ENCODE data around the gene ZNF18. TPM values are rescaled to one million over a fixed set of nuclear protein-coding genes. Genes with fewer than 3 reads are reported as not detected.
"Not testable (repeated sequence)": the region's sequence is repeated elsewhere in the genome, so short reads cannot be mapped to it uniquely, and the experiment has no call there.

ZNF18 gene
- total RNA-seq, 1 donor from 2014 or later = 4.1 TPM

DNA sequence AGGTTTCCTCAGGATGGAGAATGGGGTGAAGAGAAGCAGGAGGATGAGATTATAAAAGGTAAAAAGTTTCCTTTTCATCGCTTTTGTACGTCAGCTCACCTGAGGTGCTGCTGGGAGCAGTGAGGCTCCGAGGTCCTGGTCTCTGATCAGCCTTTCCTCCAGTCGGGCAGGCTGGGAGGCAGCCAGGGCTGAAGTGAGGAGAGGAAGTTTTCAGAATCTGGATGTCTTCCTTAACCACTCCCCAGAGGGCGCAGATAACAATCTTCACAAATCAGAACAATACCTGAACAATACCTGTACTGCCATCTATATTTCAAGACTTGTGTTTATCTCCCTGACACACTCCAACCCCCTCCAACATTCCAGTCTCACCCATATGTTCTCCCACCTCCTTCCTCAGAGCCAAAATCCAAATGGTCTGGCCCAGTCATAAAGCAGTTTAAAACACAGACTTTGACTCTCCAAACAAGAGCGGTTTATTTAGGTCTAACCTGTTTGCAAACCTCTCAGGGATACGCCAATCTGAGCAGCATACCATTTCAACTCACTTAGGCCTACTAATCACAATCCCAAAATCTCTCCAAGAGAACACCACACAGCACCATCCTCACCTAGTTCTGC, 6.8 kb downstream of the ZNF18 start:
- DNase-seq (no peak), ATAC-seq (no peak)
- intact Hi-C loops (cut with micrococcal nuclease) = no loop called here

DNA sequence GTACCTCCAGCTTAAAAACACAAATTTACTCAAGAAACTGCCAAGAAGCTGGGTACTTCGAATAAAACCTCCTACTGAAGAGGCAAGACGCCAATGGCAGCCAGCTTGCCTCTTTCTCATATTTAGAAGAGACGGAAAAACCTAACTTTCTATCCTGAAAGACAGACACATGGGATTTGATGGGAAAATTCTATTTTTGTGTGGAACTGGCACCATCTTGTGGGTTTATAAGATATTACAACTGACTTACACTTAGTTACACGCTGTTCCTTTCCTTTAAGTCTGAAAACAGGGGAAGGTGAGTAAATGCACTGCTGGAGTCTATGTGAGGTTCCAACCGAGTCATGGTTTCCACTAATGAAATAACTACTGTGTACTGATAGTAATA, 10.3 kb downstream of the ZNF18 start:
- peak; percentile 74 for ATAC-seq
- DNase-seq = no peak
- intact Hi-C loops (cut with micrococcal nuclease) = no loop called here

DNA sequence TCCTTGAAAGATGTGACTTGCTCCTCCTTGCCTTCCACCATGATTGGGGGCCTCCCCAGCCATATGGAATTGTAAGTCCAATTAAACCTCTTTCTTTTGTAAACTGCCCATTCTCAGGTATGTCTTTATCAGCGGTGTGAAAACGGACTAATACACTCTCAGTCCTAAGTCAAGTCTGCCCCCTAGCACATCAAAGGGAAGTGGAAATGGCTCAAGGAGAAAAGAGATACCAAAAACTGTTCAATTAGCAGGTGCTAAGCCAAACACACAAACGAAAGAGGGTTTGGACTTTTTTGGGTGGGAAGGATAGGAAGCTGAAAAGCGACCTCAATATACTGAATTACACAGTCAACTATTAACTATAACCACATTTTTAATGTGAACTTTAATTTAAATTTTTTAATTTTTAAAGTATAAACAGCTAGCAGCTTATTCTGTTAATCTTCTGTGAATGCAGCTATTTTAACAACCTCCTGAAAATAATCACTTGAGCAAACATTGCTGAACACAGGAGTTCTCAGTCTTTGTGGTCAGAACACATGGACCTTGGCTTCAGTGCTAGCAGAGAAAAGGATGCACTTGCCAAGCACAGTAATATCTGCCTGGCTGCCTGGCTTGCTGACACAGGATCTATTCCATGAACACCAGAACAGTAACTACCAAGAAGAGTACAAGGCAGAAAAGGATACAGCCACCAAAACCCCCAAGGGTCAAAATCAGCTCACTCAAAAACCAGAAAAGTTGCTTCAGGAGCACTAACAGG, 10.9 kb downstream of the ZNF18 start:
- DNase-seq = peak; percentile 33
- intact Hi-C loops (cut with micrococcal nuclease) = no loop called here
- ATAC-seq = peak; percentile 80

DNA sequence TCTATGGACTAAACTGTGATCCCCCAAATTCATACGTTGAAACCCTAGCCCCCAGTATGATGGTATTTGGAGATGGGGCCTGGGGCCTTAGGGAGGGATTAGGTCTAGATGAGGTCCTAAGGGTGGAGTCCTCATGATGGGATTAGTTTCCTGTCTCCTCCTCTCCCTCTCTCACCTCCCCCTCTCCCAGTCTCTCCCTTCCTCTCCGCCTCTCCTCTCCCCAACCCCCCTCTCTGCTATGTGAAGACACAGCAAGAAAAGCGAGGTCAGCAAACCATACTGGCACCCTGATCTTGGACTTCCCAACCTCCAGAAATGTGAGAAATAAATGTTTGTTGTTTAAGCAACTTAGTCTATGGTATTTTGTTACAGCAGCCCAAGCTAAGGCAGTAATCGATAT, 15.4 kb downstream of the ZNF18 start:
- DNase-seq (no peak), ATAC-seq (no peak)
- intact Hi-C loops (cut with micrococcal nuclease) = no loop called here

DNA sequence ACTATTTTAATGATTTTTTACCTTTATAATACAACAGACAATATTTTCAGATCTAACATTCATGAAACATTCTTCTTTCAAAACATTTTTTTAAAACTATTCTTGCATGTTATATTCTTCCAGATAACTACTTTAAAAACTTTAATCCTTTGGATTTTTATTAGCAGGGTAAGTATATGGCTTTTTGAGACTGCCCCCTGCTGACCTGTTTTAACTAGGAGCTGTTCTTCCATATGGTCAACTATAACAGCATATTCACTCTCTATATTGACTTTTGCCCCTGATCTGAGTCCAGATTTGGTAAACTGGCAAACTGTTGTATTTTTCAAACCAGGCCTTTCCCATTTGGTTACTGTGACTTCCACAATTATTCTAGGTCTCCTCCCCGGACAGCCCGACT, 16.5 kb downstream of the ZNF18 start:
- intact Hi-C loops (cut with micrococcal nuclease) = no loop called here
- ATAC-seq (no peak), DNase-seq (no peak)

DNA sequence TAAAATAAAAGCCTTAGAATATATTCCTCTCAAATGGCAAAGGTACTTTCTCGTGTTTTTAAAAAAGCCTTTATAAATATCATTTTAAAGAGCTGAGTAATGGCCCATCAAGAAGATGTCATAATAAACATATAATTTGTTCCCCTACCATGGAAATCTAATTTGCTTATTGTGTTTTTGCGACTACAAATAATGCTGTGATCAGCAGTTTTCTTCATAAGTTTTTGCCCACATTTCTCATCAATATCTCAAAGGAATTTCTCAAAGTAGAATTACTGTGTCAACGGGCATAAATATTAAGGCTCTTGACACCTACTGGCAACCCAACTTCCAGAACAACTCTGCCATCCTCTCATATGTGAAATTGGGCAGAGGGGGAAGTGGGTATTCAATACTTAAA, 17.5 kb downstream of the ZNF18 start:
- ATAC-seq (no peak), DNase-seq (no peak)
- intact Hi-C loops (cut with micrococcal nuclease) = no loop called here

DNA sequence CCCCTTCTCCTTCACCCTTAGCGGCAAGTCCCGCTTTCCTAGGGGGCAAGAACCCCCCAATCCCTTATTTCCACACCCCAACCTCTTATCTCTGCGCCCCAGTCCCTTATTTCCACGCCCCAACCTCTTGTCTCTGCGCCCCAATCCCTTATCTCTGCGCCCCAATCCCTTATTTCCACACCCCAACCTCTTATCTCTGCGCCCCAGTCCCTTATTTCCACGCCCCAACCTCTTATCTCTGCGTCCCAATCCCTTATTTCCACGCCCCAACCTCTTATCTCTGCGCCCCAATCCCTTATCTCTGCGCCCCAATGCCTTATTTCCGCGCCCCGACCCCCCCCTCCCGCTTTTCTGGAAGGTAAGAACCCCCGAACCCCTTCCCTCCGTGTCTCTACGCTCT, 24.5 kb downstream of the ZNF18 start:
- DNase-seq; intact Hi-C loops (cut with micrococcal nuclease); ATAC-seq: not testable (repeated sequence)

DNA sequence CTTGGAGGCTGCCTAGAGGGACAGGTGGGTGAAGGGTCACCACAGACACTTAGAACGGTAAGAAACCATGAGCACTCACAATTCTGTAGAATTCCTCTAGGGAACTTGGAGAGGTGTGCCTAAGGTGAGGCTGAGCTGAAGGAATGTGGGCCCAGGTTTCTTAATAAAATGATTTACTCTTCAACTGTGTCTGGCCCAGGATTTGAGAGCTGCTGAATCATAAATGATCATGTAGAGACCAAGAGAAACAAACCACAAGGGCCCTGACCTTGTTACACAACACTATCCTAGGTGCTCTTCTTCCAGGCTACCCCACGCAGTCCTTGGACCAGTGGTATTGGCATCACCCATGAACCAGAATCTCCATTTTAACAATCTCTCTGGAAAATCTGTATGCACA, 27.7 kb downstream of the ZNF18 start:
- ATAC-seq (no peak), DNase-seq (no peak)
- intact Hi-C loops (cut with micrococcal nuclease) = no loop called here

DNA sequence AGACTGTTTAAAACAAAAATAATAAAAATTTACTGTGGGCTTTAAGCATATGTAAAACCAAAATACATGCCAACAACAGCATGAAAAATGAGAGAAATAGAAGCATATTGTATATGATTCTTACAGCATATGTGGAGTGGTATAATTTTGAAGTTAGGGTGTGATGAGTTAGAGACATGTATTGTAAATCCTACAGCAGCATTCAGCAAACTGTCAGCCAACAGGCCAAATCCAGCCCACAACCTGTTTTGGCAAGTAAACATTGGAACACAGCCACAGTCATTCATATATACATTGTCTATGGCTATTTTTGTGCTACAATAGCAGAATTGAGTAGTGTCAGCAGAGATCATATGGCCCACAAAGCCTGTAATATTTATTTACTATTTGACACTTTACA, 42.3 kb downstream of the ZNF18 start:
- ATAC-seq (no peak), DNase-seq (no peak)
- intact Hi-C loops (cut with micrococcal nuclease) = no loop called here

DNA sequence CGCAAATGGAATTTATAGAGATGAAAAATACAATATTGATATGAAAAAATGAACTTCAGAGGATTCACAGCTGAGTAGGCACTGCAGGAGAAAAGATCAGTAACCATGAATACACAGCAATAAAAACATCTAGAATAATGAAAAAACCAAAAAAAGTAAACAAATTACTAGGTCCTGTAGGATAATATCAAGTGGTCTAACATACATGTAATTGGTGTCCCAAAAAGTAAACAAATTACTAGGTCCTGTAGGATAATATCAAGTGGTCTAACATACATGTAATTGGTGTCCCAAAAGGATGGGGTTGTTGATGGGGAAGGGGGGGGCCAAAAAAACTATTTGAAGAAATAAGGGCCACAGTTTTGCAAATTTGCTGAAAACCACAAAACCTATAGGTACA, 43.4 kb downstream of the ZNF18 start:
- intact Hi-C loops (cut with micrococcal nuclease) = no loop called here
- ATAC-seq (no peak), DNase-seq (no peak)

DNA sequence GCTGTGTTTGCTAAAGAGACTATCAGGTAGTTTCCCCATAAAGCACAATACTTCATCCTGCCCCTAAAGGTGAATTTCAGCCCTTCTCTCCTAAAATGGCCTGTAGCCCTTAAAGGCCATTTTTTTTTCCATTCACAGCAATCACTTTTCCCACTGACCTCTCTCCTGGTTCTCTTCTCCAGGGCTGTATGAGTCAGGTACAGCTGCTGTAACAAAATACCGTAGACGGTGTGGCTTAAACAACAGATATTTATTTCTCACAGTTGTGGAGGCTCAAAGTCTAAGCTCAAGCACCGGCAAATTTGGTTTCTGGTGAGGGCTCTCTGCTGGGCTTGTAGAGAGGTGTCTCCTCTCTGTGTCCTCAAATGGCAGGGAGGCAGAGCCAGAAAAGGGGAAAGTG, 44.7 kb downstream of the ZNF18 start:
- intact Hi-C loops (cut with micrococcal nuclease) = no loop called here
- DNase-seq (no peak), ATAC-seq (no peak)

DNA sequence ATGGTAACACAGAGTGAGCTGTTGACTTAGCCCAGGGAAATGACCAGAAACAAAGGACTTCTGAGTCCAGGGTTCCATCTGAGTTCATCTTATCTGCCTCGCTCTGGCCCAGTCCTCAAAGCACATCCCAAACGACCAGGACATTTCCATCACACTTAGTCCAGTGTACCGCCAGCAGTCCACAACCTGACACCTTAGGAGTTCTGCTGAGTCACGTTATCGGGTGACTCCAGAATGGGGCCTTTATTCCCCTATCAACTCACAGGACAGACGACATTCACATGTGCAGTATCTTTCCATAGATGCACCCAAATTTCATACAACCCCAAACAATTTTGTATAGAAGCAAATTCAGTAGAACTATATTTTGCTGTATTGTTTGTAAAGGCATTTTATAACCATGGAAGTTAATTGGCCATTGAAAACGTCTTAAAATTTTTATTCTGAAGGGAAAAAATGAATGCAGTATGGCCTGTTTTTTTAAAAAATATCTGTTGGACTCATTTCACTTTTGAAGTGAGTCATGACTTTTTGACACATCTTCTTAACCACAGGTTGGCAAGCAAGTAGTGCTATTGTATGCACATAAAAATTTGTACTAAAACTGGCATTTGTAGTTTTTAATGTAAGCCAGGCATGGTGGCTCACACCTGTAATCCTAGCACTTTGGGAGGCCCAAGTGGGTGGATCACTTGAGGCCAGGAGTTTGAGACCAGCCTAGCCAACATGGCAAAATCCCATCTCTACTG, 46.3 kb downstream of the ZNF18 start:
- intact Hi-C loops (cut with micrococcal nuclease) = no loop called here
- DNase-seq = no peak
- ATAC-seq = no peak

DNA sequence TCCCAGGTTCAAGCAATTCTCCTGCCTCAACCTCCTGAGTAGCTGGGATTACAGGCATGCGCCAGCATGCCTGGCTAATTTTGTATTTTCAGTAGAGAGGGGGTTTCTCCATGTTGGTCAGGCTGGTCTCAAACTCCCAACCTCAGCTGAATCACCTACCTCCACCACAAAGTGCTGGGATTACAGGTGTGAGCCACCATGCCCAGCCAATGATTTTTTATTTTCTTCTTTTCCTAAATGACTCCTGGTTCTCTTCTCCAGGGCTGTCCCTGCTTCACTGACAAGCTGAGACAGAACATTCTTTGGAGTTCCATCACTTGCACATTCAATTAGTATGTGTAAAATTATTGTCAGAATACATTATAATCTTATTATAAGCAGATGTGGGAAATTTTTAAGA, 47.7 kb downstream of the ZNF18 start:
- ATAC-seq; intact Hi-C loops (cut with micrococcal nuclease); DNase-seq: not testable (repeated sequence)

DNA sequence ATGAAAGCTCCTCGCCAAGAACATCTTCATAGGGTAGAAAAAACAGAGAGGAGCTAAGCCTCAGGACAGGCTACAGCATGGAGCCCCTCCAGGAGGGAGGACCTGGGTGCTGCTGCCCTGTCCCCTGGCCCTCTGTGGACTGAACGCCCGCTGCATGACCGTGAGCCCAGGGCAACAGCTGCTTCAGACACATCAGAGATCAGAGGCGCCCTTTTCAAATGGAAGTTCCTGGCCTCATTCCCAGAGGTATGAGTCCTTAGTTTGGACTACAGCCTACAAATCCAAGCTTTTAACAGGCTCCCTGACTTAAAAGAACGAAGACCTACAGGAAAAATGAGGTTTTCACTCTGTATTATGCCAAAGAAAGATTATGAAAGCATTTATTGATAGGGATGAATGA, 48.5 kb downstream of the ZNF18 start:
- DNase-seq (peak; percentile 32), ATAC-seq (peak; percentile 75)

DNA sequence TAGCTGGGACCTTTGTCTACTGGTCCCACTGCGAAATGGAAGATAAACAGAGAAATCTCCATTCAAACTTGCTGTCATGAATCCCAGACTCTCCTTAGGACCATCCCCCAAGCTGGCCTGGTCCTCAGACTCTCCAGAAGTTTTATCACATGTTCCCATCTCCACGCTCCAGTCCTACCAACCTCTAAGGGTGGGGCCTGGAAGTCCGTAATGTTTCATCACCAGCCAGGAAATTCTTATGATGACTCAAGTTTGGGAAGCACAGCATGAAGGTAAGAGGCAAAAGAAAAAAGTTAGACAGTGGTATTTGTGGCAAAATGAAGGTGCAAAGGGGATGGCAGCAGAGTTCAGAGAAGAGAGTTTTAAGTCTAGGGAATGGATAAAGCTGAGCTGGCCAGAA, 52.7 kb downstream of the ZNF18 start:
- DNase-seq (no peak), ATAC-seq (no peak)
- intact Hi-C loops (cut with micrococcal nuclease) = no loop called here

More for the DNA sequence above, 48.5 kb downstream of the ZNF18 start:
- intact Hi-C loops (cut with micrococcal nuclease) = no loop called here

DNA sequence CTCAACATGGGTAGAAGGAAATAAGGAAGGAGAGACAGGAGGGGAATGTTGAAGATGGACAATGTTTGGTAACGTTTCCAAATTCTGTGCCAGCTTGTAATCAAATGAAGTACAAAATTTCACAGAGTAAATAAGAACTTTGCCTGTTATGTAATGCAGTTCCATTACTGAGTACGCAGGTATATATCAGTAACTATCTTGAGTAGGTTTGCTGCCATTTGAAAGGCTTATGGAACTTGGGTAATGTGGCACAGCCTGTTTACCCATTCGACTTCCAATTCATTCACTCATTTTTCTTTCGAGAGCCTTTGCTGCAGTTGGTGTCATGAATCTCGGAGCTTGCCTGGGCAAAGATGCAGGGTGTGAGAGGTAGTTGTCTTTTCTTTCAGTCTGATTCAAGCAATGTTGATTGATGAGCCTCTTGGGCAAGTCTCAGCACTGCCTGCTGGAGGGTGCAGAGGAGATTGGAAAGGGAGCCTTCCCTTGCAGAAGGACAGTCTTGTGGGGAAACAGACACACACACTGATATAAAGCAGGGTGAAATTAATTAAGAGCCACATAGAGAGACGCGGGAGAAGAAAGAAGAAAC, 53.4 kb downstream of the ZNF18 start:
- ATAC-seq (no peak), DNase-seq (no peak)
- intact Hi-C loops (cut with micrococcal nuclease) = no loop called here

DNA sequence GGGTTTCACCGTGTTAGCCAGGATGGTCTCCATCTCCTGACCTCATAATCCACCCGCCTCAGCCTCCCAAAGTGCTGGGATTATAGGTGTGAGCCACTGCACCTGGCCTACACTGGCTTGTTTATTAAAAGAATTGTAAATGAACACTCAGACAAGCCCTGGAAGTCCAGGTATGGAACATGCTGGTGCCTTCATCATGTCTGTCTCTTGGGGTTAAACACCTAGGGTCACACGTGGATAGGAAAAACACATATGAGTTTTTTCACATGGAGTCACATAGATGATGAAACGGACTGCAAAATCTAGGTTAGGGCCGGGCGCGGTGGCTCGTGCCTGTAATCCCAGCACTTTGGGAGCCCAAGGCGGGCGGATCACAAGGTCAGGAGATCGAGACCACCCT, 54.2 kb downstream of the ZNF18 start:
- ATAC-seq; DNase-seq; intact Hi-C loops (cut with micrococcal nuclease): not testable (repeated sequence)

DNA sequence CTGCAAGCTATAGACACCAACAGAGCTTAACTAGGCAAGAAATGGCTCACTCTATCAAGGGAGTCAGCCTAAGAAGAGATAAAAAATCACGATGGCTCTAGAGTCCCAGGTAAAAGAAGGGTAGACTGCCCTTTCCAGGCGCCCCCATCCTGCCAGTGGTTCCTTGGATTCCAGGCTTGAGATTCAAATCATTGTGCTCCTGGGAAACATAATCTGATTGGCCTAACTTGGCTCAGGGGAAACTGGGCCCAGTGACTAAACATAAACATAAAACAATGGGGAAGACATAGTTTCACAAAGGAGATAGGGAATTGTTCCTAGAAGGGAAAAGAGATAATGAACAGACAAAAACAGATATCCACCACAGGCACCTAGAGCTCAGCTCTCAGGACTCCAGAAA, 56.4 kb downstream of the ZNF18 start:
- intact Hi-C loops (cut with micrococcal nuclease) = no loop called here
- no peak for DNase-seq
- no peak for ATAC-seq

DNA sequence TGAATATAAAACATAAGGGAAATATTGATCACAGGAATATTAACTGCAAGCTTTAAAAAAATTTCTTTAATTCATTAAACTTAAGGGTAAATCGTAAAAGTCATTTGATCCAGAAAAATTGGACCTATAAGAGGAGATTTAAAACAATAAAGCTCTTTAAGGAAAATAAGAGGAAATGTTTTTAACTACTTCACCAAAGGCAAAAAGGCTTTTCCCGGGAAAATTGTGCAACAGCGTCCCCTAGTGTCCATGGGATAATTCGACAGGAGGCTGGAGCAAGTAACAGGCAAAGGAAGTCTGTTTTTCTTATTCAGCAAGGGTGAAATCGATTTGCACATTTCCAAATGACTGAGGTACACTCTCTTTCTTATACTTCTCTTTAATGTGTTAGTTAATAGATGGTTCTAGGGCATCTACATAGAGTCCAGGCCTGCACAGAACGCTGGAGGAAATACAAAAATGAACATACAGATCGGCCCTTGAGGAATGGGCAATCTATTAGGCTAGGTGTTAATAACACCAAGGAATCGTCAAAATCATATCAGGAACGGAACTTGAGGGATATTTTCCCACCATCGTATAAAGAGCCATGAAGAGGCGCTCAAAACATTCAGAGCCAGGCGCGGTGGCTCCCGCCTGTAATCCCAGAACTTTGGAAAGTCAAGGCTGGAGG, 61.4 kb downstream of the ZNF18 start:
- intact Hi-C loops (cut with micrococcal nuclease) = no loop called here
- ATAC-seq (no peak), DNase-seq (no peak)

All from left ventricle myocardium superior (tissue), 1 donor.